H9 (cell line): ENCODE results near the gene CCDC69. TPM values are rescaled to one million over a fixed set of nuclear protein-coding genes. Genes with fewer than 3 reads are reported as not detected.

ENCODE experiments used
- DNase-seq: peaks from one replicate; pipeline ENCODE4 v3.0.0-alpha.2; 2017
- H2AFZ ChIP-seq: one replicate; pipeline ENCODE4 v1.6.1; 2013; ENCODE audit warnings: mild to moderate bottlenecking, low read length, control low read depth, moderate library complexity
- H2AK5ac ChIP-seq: 2 replicates; pipeline ENCODE4 v1.6.1; 2013; ENCODE audit warnings: low read length, control low read depth, mixed read lengths; ENCODE audit not compliant: insufficient read length
- H2BK120ac ChIP-seq: one replicate; pipeline ENCODE4 v1.6.1; 2013; ENCODE audit warnings: low read depth, mild to moderate bottlenecking, low read length, control low read depth, inconsistent platforms; ENCODE audit not compliant: poor library complexity, severe bottlenecking
- H2BK12ac ChIP-seq: 2 replicates; pipeline ENCODE4 v1.6.1; 2013; ENCODE audit warnings: low read length, control low read depth, mixed read lengths, low read depth; ENCODE audit not compliant: insufficient read length
- H2BK15ac ChIP-seq: 2 replicates; pipeline ENCODE4 v1.6.1; 2013; ENCODE audit warnings: low read depth, low read length, control low read depth
- H2BK20ac ChIP-seq: one replicate; pipeline ENCODE4 v1.6.1; 2013; ENCODE audit warnings: low read depth, mild to moderate bottlenecking, low read length, control low read depth, inconsistent platforms; ENCODE audit not compliant: poor library complexity, severe bottlenecking
- H2BK5ac ChIP-seq: 2 replicates; pipeline ENCODE4 v1.6.1; 2013; ENCODE audit warnings: low read length, control low read depth, mixed read lengths; ENCODE audit not compliant: insufficient read length
- H3K14ac ChIP-seq: 2 replicates; pipeline ENCODE4 v1.6.1; 2013; ENCODE audit warnings: low read length, control low read depth; ENCODE audit not compliant: insufficient read depth
- H3K18ac ChIP-seq: 2 replicates; pipeline ENCODE4 v1.6.1; 2013; ENCODE audit warnings: low read depth, mild to moderate bottlenecking, mixed read lengths, low read length, control low read depth; ENCODE audit not compliant: insufficient read length
- H3K23ac ChIP-seq: 2 replicates; pipeline ENCODE4 v1.6.1; 2013; ENCODE audit warnings: low read length, control low read depth, mixed read lengths, low read depth; ENCODE audit not compliant: insufficient read length
- H3K23me2 ChIP-seq: 2 replicates; pipeline ENCODE4 v1.6.1; 2013; ENCODE audit warnings: low read depth, mild to moderate bottlenecking, mixed read lengths, low read length, control low read depth; ENCODE audit not compliant: insufficient read length, poor library complexity, severe bottlenecking
- H3K27ac ChIP-seq: 2 replicates; pipeline ENCODE4 v1.5.1; 2013; ENCODE audit warnings: low read length, control low read depth, mixed read lengths, low read depth; ENCODE audit not compliant: insufficient read length
- H3K27me3 ChIP-seq: 2 replicates; pipeline ENCODE4 v1.6.1; 2013; ENCODE audit warnings: low read length, control low read depth, inconsistent platforms; ENCODE audit not compliant: insufficient read depth
- H3K4ac ChIP-seq: 2 replicates; pipeline ENCODE4 v1.6.1; 2013; ENCODE audit warnings: low read depth, mild to moderate bottlenecking, control low read depth, inconsistent platforms, low read length, moderate library complexity
- H3K4me1 ChIP-seq: 2 replicates; pipeline ENCODE4 v1.6.1; 2013; ENCODE audit warnings: low read length, control low read depth, inconsistent platforms; ENCODE audit not compliant: insufficient read depth
- H3K4me2 ChIP-seq: 2 replicates; pipeline ENCODE4 v1.6.1; 2013; ENCODE audit warnings: low read length, control low read depth, mixed read lengths; ENCODE audit not compliant: insufficient read length, insufficient read depth
- H3K56ac ChIP-seq: 2 replicates; pipeline ENCODE4 v1.6.1; 2013; ENCODE audit warnings: low read depth, mild to moderate bottlenecking, mixed read lengths, low read length, control low read depth; ENCODE audit not compliant: insufficient read length
- H3K79me1 ChIP-seq: 2 replicates; pipeline ENCODE4 v1.6.1; 2013; ENCODE audit warnings: low read depth, mild to moderate bottlenecking, moderate library complexity, low read length, control low read depth, inconsistent platforms; ENCODE audit not compliant: insufficient read depth, poor library complexity, severe bottlenecking
- H3K79me2 ChIP-seq: 2 replicates; pipeline ENCODE4 v1.6.1; 2013; ENCODE audit warnings: low read length, control low read depth, inconsistent platforms; ENCODE audit not compliant: insufficient read depth
- H3K9ac ChIP-seq: 2 replicates; pipeline ENCODE4 v1.6.1; 2013; ENCODE audit warnings: low read length, control low read depth, mixed read lengths; ENCODE audit not compliant: insufficient read length; ENCODE audit errors: extremely low read depth
- H3K9me3 ChIP-seq: one replicate; pipeline ENCODE4 v1.6.1; 2013; ENCODE audit warnings: low read depth, low read length, inconsistent platforms; ENCODE audit not compliant: control insufficient read depth
- H3T11ph ChIP-seq: one replicate; pipeline ENCODE4 v1.6.1; 2013; ENCODE audit warnings: mild to moderate bottlenecking, low read length, control low read depth, inconsistent platforms
- H4K20me1 ChIP-seq: one replicate; pipeline ENCODE4 v1.6.1; 2013; ENCODE audit not compliant: control insufficient read depth, insufficient read length, insufficient read depth
- H4K5ac ChIP-seq: 2 replicates; pipeline ENCODE4 v1.6.1; 2013; ENCODE audit warnings: low read depth, mild to moderate bottlenecking, mixed read lengths, low read length, control low read depth; ENCODE audit not compliant: insufficient read length
- H4K8ac ChIP-seq: replicated peaks from 2 replicates; pipeline ENCODE4 v1.6.1; 2013; ENCODE audit warnings: low read length, control low read depth, mixed read lengths, low read depth; ENCODE audit not compliant: insufficient read length
- H4K91ac ChIP-seq: 2 replicates; pipeline ENCODE4 v1.6.1; 2013; ENCODE audit warnings: low read depth, mild to moderate bottlenecking, moderate library complexity, mixed read lengths, low read length, control low read depth; ENCODE audit not compliant: insufficient read length
- H3K27ac Mint-ChIP-seq, 3 experiments: 2 replicates in 2 of 3; 3 replicates in 1 of 3; pipeline ENCODE4 v1.8.0; 2020 to 2021; ENCODE audit warnings: mixed read lengths in 3 of 3, mild to moderate bottlenecking in 1 of 3, moderate library complexity in 1 of 3
- H3K27me3 Mint-ChIP-seq: 2 replicates; pipeline ENCODE4 v1.8.0; 2021; ENCODE audit warnings: low read depth, mild to moderate bottlenecking, moderate library complexity, mixed read lengths
- H3K36me3 Mint-ChIP-seq, 3 experiments: 2 replicates in 2 of 3; 3 replicates in 1 of 3; pipeline ENCODE4 v1.8.0; 2020 to 2021; ENCODE audit warnings: low read depth in 3 of 3, mixed read lengths in 3 of 3; ENCODE audit not compliant: insufficient read depth in 1 of 3
- H3K4me1 Mint-ChIP-seq, 2 experiments: 2 replicates each; pipeline ENCODE4 v1.8.0; 2020; ENCODE audit warnings: mixed read lengths in 2 of 2
- H3K4me3 Mint-ChIP-seq, 2 experiments: 2 replicates in 1 of 2; 3 replicates in 1 of 2; pipeline ENCODE4 v1.8.0; 2020 to 2021; ENCODE audit warnings: mild to moderate bottlenecking in 2 of 2, mixed read lengths in 2 of 2, moderate library complexity in 1 of 2
- H3K9me3 Mint-ChIP-seq, 2 experiments: 2 replicates in 1 of 2; 3 replicates in 1 of 2; pipeline ENCODE4 v1.8.0; 2020; ENCODE audit warnings: mild to moderate bottlenecking in 2 of 2, mixed read lengths in 2 of 2, moderate library complexity in 1 of 2
- WGBS: extraction: QIAGEN DNeasy Blood & Tissue Kit; methylation state at CpG from one replicate; pipeline ENCODE4 v1.1.7; 2013; ENCODE audit warnings: missing lambda C conversion rate, low lambda C conversion rate, mixed read lengths; ENCODE audit not compliant: insufficient read length; ENCODE audit errors: extremely low coverage; 5-methylcytosine and 5-hydroxymethylcytosine counted together
- total RNA-seq: library from RNA; stranded (reverse); gene quantifications from 2 replicates; pipeline ENCODE4 v1.2.1, GENCODE V29; 2021
- TF ChIP-seq, protein P1 (sequence below): fragments of 200-600 bp; sonication (generic); conservative IDR thresholded peaks from 3 replicates; pipeline ENCODE4 v1.8.0; 2021; ENCODE audit warnings: antibody characterized with exemption, mild to moderate bottlenecking

The CCDC69 gene
- total RNA-seq, 1 experiment from 2014 or later: 5.3 TPM

DNA sequence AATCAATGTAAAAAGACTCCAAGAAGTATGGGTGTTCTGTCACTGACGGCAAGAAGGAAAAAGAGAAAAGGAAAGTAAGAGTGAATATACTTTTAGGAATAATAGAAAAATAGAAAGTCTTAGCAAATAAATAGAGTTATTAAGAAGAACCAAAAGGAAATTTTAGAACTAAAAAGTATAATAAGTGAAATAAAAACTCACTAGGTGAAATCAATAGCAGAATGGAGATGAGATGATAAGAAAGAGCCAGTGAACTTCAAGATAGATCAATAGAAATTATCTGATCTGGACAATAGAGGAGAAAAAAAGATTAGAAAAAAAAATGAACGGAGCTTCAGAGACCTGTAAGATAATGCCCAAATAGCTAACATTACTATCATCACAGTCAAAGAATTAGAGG is 34.7 kb downstream of the CCDC69 start:
- Histone ChIP-seq H2AFZ (no peak overlapping the region), H4K8ac (no peak overlapping the region), H3K4ac (no peak overlapping the region), H3T11ph (no peak overlapping the region), H3K23ac (no peak overlapping the region), H2BK5ac (no peak overlapping the region), H2AK5ac (no peak overlapping the region), H3K18ac (no peak overlapping the region), H3K9ac (no peak overlapping the region), H3K4me2 (no peak overlapping the region), H3K23me2 (no peaks in the 10 kb centered on the region), H3K4me1 (peaks cover 3% of the 10 kb centered on the region; the same call in 1 of the 2 replicates), H3K56ac (no peak overlapping the region), H2BK120ac (no peak overlapping the region), H3K9me3 (no peaks in the 10 kb centered on the region), H4K91ac (no peak overlapping the region), H2BK15ac (no peak overlapping the region), H3K79me1 (no peaks in the 10 kb centered on the region), H3K27me3 (no peaks in the 10 kb centered on the region), H3K79me2 (no peaks in the 10 kb centered on the region), H2BK12ac (no peak overlapping the region), H3K27ac (no peak overlapping the region), H3K14ac (no peak overlapping the region), H4K20me1 (no peaks in the 10 kb centered on the region), H4K5ac (no peak overlapping the region), H2BK20ac (no peak overlapping the region)
- peaks cover 0 to 2% of the 10 kb centered on the region in 2 experiments; a peak in 2 of 5 replicates for H3K9me3 Mint-ChIP-seq
- DNase-seq: no peak
- no peaks in the 10 kb centered on the region for H3K27me3 Mint-ChIP-seq
- TF ChIP-seq, protein P1, sequence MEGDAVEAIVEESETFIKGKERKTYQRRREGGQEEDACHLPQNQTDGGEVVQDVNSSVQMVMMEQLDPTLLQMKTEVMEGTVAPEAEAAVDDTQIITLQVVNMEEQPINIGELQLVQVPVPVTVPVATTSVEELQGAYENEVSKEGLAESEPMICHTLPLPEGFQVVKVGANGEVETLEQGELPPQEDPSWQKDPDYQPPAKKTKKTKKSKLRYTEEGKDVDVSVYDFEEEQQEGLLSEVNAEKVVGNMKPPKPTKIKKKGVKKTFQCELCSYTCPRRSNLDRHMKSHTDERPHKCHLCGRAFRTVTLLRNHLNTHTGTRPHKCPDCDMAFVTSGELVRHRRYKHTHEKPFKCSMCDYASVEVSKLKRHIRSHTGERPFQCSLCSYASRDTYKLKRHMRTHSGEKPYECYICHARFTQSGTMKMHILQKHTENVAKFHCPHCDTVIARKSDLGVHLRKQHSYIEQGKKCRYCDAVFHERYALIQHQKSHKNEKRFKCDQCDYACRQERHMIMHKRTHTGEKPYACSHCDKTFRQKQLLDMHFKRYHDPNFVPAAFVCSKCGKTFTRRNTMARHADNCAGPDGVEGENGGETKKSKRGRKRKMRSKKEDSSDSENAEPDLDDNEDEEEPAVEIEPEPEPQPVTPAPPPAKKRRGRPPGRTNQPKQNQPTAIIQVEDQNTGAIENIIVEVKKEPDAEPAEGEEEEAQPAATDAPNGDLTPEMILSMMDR: no peak
- no peaks in the 10 kb centered on the region for H3K36me3 Mint-ChIP-seq
- WGBS: no CpG with 5 or more reads among the region's 2 CpGs
- no peak overlapping the region for H3K27ac Mint-ChIP-seq
- H3K4me3 Mint-ChIP-seq: no peak overlapping the region
- peaks cover 15 to 27% of the 10 kb centered on the region in 2 experiments for H3K4me1 Mint-ChIP-seq
